Measurements from ENCODE around the gene ETF1.
"Not testable (repeated sequence)": the region's sequence is repeated elsewhere in the genome, so short reads cannot be mapped to it uniquely, and the experiment has no call there.

ETF1 gene

DNA sequence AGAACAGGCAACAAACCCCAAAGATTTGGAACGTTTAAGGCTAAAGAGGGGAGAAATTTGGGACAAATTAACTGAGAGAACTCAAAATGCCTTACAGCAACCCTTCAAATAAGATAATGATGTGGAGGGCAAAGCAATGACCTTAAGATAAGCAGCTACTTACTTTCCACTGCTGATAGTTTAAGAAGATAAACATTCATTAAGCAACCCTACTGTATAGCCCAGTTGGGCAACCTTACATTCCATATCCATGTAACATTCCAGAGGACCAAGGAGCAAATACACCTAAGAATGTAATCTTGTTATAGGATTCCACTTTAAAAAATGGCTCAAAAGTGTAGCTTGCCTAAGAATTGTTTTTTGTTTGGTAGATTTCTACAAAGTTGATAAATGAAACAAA, 14.8 kb downstream of the ETF1 start:
- no peak for DNase-seq

DNA sequence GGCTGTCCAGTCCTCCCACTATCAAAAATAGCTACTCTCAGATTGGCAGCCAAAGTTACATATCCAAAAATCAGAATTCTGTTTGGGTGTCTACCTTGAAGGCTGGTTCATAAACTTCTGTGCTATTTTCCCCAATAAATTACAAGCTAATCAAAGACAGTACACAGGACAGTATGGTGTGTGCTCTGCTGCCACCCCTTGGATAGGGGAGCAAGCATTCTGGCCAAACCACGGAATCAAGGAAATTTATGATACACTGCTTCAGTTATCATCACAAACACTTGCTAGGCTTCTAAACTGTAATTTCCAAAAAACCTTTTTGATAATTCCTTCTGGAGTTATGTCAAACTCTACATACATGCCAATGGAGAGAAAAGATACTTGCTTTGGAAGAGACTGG, 15.9 kb downstream of the ETF1 start:
- DNase-seq, result no peak

GRCh38 chr5:138523406-138523805, 19.6 kb downstream of the ETF1 start:
- no peak for DNase-seq

- DNase-seq, result no peak
Observed at GRCh38 chr5:138520971-138521370, 22.1 kb downstream of the ETF1 start.

GRCh38 chr5:138517437-138517836, 25.6 kb downstream of the ETF1 start:
- DNase-seq, result no peak

DNA sequence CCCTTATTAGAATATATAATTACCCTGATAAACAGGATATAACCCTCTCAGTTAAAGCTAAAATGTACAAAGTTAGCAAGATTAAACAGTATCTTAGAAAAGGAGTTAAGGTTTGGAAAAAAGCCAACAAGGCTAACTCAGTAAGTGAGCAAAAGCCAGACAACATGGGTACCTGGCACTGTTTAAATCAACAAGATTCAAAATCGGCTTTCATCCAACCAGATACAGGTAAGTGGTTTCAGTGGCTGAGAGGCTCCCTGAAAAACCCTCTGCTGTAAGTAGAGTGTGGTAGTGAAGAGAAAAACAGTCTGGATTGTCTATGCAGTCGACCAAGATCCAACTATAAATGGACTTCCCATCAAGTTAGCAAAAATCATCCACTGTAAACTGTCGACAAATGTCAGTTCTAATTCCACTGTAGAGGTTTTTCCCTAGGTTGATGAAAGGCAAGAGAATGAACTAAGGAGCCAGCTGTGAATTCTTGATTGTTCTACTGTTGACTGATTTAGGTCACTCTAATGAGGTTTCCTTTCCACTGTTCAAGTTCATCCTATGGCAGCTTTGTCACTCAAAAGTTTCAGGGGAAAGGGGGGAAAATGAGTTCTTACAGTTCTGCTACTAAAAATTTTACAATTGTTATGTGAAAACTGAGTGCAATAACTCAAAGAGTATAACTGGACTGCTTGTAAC, 27.3 kb downstream of the ETF1 start:
- no peak for DNase-seq

DNA sequence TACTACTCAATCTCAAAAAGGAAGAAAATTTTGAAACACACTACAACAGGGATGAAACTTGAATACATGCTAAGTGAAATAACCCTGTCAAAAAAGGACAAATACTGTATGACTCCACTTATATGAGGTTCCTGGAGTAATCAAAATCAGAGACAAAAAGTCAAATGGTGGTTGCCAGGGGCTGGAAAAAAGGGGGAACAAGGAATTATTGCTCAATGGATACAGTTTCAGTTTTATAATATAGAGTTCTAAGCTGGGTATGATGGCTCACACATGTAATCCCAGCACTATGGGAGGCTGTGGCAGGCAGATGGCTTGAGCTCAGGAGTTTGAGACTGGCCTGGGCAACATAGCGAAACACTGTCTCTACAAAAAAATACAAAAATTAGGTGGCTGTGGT, 29.0 kb downstream of the ETF1 start:
- DNase-seq, result no peak

GRCh38 chr5:138508958-138509357, 34.1 kb downstream of the ETF1 start:
- no peak for DNase-seq

DNA sequence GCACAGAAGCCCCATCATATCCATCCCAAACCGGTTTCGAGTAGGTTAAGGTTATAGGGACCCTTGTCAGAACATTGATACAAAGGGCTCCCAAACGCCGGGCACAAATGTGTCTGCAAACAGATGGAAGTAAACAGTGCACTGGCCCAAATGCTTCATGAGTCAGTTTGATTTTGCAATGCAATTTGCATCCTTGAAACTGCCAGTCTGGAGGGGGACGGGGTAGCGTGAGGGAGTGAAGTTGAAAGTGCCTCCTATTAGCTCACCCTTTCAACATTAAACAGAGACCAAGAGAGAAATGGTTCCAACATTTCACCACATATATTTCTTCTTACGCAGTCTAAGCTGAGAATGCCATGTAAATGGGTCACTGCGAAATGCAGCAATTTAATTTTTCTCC, 35.6 kb downstream of the ETF1 start:
- DNase-seq, result not testable (repeated sequence)

DNA sequence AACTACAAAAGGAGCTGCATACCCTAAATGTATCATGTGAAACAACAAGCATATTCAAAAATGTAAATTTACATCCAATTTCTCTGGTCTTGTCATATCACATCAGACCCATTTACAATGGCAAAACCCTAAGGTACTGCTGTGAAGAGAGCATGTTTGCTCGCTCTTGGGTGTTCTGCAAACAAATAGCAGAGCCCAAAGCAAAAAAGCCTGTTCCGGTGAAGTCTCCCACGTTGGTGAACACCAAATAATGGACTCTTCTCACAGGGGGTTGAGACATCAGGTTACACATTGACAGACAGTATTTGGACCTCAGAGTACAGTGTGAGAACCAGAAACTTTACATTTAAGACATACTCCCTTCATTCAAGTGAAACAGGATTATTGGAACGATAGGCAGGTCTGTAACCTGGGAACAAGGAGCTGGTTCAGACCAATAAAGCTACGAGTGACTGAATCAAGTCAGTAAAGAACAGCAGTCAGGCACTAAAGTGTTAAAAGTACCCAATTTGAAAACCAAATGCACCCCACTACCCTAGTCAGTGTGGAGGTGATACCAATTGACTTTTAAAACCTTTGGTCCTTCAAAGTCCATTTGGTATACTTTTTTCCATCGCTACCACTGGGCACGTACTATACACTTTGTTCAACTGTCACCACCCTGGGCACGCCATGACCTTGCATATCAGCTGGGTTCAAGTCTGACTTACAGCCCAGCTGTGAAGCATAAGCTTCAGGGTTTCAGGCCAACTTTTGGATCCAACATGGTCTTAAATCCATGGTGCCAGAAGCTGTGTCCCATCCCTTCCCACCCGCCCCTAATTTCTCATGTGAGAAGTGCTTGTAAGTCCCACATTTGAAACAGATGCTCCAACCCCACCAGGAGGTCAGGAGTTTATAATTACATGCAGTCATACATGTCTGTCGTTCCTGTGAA, 36.4 kb downstream of the ETF1 start:
- no peak for DNase-seq

- no peak for DNase-seq
Observed at GRCh38 chr5:138504799-138505198, 38.2 kb downstream of the ETF1 start.

DNA sequence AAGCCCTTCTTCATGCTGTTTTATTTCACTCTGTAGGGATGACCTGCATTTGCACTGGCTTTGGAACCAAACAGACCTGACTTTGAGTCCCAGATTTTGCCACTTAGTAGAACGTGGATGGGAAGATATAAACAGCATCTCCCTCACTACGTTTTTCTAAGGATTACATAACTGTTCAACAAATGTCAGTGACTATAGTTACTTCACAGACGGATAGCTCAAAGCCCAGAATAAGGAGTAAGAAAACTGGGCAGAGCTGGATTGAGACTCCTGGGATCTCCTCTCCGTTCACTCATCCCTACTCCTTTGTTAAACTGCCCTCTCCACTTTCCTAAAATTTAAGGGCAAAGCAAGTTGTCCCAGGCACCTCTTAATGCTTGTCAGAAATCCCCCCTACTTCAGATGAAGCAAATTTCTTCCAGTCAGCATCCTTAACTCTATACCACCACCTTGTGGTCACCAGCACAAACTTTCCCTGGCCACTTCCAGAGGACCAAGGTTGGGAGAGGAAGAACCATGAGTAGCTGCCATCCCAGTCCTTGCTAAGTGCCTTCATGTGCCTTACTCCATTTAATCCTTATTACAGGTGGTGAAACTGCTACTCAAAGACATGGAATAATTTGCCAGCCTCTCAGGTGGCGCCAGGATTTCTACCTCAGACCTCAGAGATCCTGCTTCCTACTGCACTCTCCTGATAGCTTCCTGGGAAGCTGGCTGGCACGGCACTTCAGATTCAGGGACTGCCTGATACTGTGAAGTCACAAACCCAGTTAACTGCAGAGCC, 39.4 kb downstream of the ETF1 start:
- DNase-seq, result peak in 1 of 2 experiments; percentile 25

DNA sequence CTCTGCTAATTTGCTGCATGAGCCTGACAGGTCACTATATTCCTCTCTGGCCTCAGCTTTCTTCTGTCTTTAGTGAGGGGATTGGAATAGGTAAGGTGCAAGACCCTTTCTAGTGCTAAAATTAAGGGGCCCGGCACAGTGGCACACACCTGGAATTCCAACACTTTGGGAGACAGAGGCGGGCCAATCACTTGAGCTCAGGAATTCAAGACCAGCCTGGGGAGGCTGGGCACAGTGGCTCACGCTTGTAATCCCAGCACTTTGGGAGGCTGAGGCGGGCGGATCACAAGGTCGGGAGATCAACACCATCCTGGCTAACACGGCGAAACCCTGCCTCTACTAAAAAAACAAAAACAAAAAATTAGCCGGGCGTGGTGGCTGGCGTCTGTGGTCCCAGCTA, 40.5 kb downstream of the ETF1 start:
- no peak for DNase-seq

DNA sequence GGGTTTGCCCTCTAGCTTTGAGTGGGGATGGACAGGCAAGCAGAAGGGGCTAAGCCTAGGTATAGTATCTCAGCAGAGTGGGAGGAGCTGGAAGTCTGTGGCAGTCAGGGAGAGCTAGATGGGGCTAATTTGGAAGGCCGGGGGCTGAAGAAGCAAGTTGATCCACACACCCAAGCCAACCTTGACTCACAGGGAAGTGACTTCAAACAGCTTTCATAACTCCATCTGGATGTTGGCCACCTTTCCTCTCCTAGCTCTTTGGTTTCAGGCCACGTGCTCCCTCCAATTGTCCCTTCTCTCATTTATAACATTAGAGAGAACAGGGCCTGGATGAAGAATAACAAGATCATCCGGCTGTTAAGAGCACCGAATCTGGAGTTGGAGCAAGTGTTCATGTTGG, 40.9 kb downstream of the ETF1 start:
- no peak for DNase-seq

DNA sequence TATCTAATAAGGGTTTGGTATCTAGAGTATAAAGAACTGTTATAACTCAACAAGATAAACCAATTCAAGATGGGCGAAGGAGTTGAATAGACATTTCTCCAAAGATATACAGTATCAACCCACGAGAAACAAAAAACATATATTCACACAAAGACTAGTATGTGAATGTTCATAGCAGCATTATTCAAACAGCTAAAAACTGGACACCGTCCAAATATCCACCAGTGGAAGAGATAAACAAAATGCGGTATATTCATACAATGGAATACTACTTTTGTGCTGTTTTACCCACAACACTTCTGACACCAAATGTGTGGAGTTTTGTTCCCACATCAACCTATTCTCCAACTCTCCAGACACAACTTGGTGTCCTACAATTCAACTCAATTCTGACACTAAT, 44.7 kb downstream of the ETF1 start:
- DNase-seq, result no peak

DNA sequence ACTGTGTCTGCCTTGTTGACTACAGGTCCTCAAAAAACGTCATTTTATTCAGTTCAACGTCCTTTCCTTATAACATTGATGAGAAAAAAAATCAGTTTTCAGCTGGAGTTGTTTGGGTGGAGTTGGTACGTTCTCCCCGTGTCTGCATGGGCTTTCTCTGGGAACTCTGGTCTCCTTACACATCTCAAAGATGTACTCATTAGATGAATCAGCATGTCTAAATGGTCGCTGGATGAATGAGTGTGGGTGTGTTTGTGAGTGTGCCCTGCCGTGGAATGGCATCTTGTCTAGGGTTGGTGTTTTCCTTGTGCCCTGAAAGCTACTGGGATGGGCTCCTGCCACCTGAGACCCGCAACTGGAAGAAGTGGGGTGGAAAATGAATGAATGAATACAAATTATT, 47.7 kb downstream of the ETF1 start:
- DNase-seq, result no peak

GRCh38 chr5:138492560-138493045, 50.4 kb downstream of the ETF1 start:
- no peak for DNase-seq

- peak; percentile 82 to 83 for DNase-seq
Observed at GRCh38 chr5:138491669-138492559, 51.1 kb downstream of the ETF1 start.

- no peak for DNase-seq
Observed at GRCh38 chr5:138491284-138491648, 51.8 kb downstream of the ETF1 start.

- no peak for DNase-seq
Observed at GRCh38 chr5:138490648-138491283, 52.3 kb downstream of the ETF1 start.

- DNase-seq, result no peak
Observed at GRCh38 chr5:138489683-138490061, 53.4 kb downstream of the ETF1 start.

GRCh38 chr5:138488481-138488945, 54.5 kb downstream of the ETF1 start:
- DNase-seq, result no peak

All from stimulated activated CD4-positive, alpha-beta T cell treated with anti-CD3 and anti-CD28 coated beads, Interleukin-4, amount 100 ng/mL, for 4 hours (primary cell).